ENCODE results near the gene NFIA.
"Not testable (repeated sequence)": the region's sequence is repeated elsewhere in the genome, so short reads cannot be mapped to it uniquely, and the experiment has no call there.

NFIA gene

GRCh38 chr1:61461406-61462384 is 379.3 kb downstream of the NFIA start:
- H3K4me2 ChIP-seq, result no peak overlapping the region
- H3K4me1 ChIP-seq, result peaks cover 0 to 7% (median 0%) of the 10 kb centered on the region in 10 experiments; a peak in 7 of 20 replicates
- no peak for TF ChIP-seq Cebpa-rat (IDR thresholded peaks at IDR 0.05)
- H3K9me3 ChIP-seq (replicated peaks in 1 of 11), result no peaks in the 10 kb centered on the region
- no peaks in the 10 kb centered on the region; a peak in 2 of 22 replicates for H3K27me3 ChIP-seq
- no peak overlapping the region for H3K4me3 ChIP-seq
- H3K9ac ChIP-seq, result no peak overlapping the region
- H3K36me3 ChIP-seq, result no peaks in the 10 kb centered on the region
- H4K20me1 ChIP-seq, result no peaks in the 10 kb centered on the region
- no peak overlapping the region for H3K27ac ChIP-seq

GRCh38 chr1:61462628-61463027 is 380.3 kb downstream of the NFIA start:
- Histone ChIP-seq H3K4me1 (peaks cover 0 to 7% (median 0%) of the 10 kb centered on the region in 10 experiments; a peak in 7 of 20 replicates), H3K27ac (no peak overlapping the region), H3K27me3 (no peaks in the 10 kb centered on the region; a peak in 2 of 22 replicates), H3K4me3 (no peak overlapping the region), H3K9me3 (replicated peaks in 1 of 11) (no peaks in the 10 kb centered on the region), H4K20me1 (no peaks in the 10 kb centered on the region), H3K36me3 (no peaks in the 10 kb centered on the region), H3K4me2 (no peak overlapping the region), H3K9ac (no peak overlapping the region)
- no peak for TF ChIP-seq Cebpa-rat (IDR thresholded peaks at IDR 0.05)

GRCh38 chr1:61463220-61463619 is 380.9 kb downstream of the NFIA start:
- no peak overlapping the region; a peak in 1 of 22 replicates for H3K4me2 ChIP-seq
- no peak overlapping the region for H3K9ac ChIP-seq
- H4K20me1 ChIP-seq, result no peaks in the 10 kb centered on the region
- H3K4me1 ChIP-seq, result peaks cover 0 to 7% (median 0%) of the 10 kb centered on the region in 10 experiments; a peak in 7 of 20 replicates
- no peak overlapping the region for H3K27ac ChIP-seq
- H3K4me3 ChIP-seq, result no peak overlapping the region
- no peaks in the 10 kb centered on the region for H3K9me3 ChIP-seq (replicated peaks in 1 of 11)
- no peak for TF ChIP-seq Cebpa-rat (IDR thresholded peaks at IDR 0.05)
- H3K36me3 ChIP-seq, result no peaks in the 10 kb centered on the region
- no peaks in the 10 kb centered on the region; a peak in 2 of 22 replicates for H3K27me3 ChIP-seq

GRCh38 chr1:61467836-61468235 is 385.5 kb downstream of the NFIA start:
- H4K20me1 ChIP-seq; H3K27ac ChIP-seq; H3K27me3 ChIP-seq; H3K4me1 ChIP-seq; H3K36me3 ChIP-seq; H3K4me3 ChIP-seq; H3K9ac ChIP-seq; H3K9me3 ChIP-seq (replicated peaks in 1 of 11); H3K4me2 ChIP-seq: not testable (repeated sequence)

GRCh38 chr1:61469365-61469764 is 387.0 kb downstream of the NFIA start:
- no peaks in the 10 kb centered on the region for H4K20me1 ChIP-seq
- H3K4me1 ChIP-seq, result no peaks in the 10 kb centered on the region
- H3K4me3 ChIP-seq, result no peak overlapping the region
- TF ChIP-seq Cebpa-rat (IDR thresholded peaks at IDR 0.05), result no peak
- no peaks in the 10 kb centered on the region for H3K9me3 ChIP-seq (replicated peaks in 1 of 11)
- H3K27me3 ChIP-seq, result no peaks in the 10 kb centered on the region
- H3K9ac ChIP-seq, result no peak overlapping the region
- H3K27ac ChIP-seq, result no peak overlapping the region
- H3K4me2 ChIP-seq, result no peak overlapping the region
- H3K36me3 ChIP-seq, result no peaks in the 10 kb centered on the region

GRCh38 chr1:61472876-61473275 is 390.5 kb downstream of the NFIA start:
- H4K20me1 ChIP-seq, result no peaks in the 10 kb centered on the region
- H3K27ac ChIP-seq, result no peak overlapping the region
- TF ChIP-seq Cebpa-rat (IDR thresholded peaks at IDR 0.05), result no peak
- no peaks in the 10 kb centered on the region for H3K9me3 ChIP-seq (replicated peaks in 1 of 11)
- no peaks in the 10 kb centered on the region for H3K36me3 ChIP-seq
- no peak overlapping the region for H3K4me2 ChIP-seq
- H3K27me3 ChIP-seq, result no peaks in the 10 kb centered on the region
- no peak overlapping the region for H3K9ac ChIP-seq
- H3K4me1 ChIP-seq, result no peaks in the 10 kb centered on the region
- no peak overlapping the region for H3K4me3 ChIP-seq

GRCh38 chr1:61474269-61474817 is 392.0 kb downstream of the NFIA start:
- no peaks in the 10 kb centered on the region for H3K9me3 ChIP-seq (replicated peaks in 1 of 11)
- H3K36me3 ChIP-seq, result no peaks in the 10 kb centered on the region
- H3K4me2 ChIP-seq, result no peak overlapping the region
- H4K20me1 ChIP-seq, result no peaks in the 10 kb centered on the region
- H3K4me1 ChIP-seq, result no peaks in the 10 kb centered on the region
- TF ChIP-seq Cebpa-rat (IDR thresholded peaks at IDR 0.05), result no peak
- no peak overlapping the region for H3K4me3 ChIP-seq
- H3K27ac ChIP-seq, result no peak overlapping the region
- no peaks in the 10 kb centered on the region for H3K27me3 ChIP-seq
- no peak overlapping the region for H3K9ac ChIP-seq

GRCh38 chr1:61474963-61475362 is 392.6 kb downstream of the NFIA start:
- Histone ChIP-seq H3K27me3 (no peaks in the 10 kb centered on the region), H3K9me3 (replicated peaks in 1 of 11) (no peaks in the 10 kb centered on the region), H3K4me2 (no peak overlapping the region), H3K36me3 (no peaks in the 10 kb centered on the region), H3K4me1 (no peaks in the 10 kb centered on the region), H4K20me1 (no peaks in the 10 kb centered on the region), H3K4me3 (no peak overlapping the region), H3K27ac (no peak overlapping the region), H3K9ac (no peak overlapping the region)
- no peak for TF ChIP-seq Cebpa-rat (IDR thresholded peaks at IDR 0.05)

- H4K20me1 ChIP-seq, result no peaks in the 10 kb centered on the region
- TF ChIP-seq Cebpa-rat (IDR thresholded peaks at IDR 0.05), result no peak
- H3K9me3 ChIP-seq (replicated peaks in 1 of 11), result no peaks in the 10 kb centered on the region
- H3K27ac ChIP-seq, result no peak overlapping the region
- H3K4me3 ChIP-seq, result no peak overlapping the region
- no peaks in the 10 kb centered on the region for H3K27me3 ChIP-seq
- no peak overlapping the region for H3K4me2 ChIP-seq
- H3K4me1 ChIP-seq, result peaks cover 0 to 8% (median 3%) of the 10 kb centered on the region in 10 experiments; a peak in 5 of 20 replicates
- H3K36me3 ChIP-seq, result no peaks in the 10 kb centered on the region
- H3K9ac ChIP-seq, result no peak overlapping the region
These were observed 394.9 kb downstream of the NFIA start for GRCh38 chr1:61477301-61477700.

Data from BLaER1 treated with 17β-estradiol and CSF1 and Interleukin-3, amounts not matched to agents 10 nM and 100 nM (cell line).